Activated gamma-delta T cell treated with anti-CD3 and anti-CD28 coated beads, Interleukin-2, amount 50 U/mL, for 16 hours (primary cell): ENCODE results near the gene LRRC34.

Source experiments
- DNase-seq: peaks from one replicate; pipeline ENCODE4 v3.0.0-alpha.2; 2020; ENCODE audit warnings: low read depth

The LRRC34 gene

DNA sequence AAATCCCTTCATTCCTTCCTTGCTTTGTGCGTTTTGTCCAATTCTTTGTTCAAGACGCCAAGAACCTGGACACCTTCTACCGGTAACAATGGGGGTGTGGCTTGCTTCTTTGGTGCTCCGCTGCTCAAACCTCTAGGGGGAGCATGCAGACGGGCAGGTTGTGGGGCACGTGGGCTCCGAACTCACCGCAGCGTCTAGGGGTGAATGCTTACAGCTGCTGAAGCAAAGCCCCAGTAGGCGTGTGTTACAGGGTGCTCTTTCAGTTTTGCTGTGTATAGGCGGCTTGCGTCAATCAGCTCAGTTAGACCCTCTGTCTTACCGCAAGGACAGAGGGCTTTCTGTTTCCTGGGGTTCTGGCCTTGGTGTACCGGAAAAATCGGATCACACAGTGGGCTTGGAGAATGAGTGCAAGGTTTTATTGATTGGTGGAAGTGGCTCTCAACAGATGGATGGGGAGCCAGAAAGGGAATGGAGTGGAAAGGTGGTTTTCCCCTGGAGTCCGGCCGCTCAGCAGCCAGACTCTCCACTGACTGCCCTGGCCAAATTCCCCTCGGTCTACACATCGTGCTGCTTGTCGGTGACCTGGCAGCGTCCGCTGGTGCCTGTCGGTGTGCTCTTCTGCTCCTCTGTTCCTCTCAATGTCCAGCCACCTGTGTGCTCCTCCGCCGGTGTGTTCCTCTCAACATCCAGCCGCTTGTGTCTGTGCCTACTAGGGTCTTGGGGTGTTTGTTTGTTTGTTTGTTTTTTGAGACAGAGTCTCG, 1.2 kb upstream of the LRRC34 start:
- DNase-seq: peak; percentile 65

DNA sequence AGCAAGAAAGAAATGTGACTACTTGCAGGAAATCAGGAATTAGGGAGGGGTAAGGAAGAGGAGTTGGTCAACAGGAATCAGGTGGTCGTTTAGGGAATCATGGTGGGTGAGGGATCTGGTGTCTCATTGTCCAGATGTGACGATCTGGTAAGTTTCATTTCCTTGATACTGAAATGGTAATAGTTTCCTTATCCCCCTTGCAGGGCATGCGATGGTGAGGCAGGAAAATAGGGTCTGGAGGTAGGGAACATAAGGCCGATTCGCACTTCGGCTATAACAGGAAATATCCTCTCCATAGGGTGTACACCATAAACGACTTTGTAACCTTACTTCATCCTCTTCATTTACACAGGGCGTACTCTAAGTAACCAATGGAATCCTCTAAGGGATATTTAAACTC, 574 bp upstream of the LRRC34 start:
- DNase-seq: no peak

DNA sequence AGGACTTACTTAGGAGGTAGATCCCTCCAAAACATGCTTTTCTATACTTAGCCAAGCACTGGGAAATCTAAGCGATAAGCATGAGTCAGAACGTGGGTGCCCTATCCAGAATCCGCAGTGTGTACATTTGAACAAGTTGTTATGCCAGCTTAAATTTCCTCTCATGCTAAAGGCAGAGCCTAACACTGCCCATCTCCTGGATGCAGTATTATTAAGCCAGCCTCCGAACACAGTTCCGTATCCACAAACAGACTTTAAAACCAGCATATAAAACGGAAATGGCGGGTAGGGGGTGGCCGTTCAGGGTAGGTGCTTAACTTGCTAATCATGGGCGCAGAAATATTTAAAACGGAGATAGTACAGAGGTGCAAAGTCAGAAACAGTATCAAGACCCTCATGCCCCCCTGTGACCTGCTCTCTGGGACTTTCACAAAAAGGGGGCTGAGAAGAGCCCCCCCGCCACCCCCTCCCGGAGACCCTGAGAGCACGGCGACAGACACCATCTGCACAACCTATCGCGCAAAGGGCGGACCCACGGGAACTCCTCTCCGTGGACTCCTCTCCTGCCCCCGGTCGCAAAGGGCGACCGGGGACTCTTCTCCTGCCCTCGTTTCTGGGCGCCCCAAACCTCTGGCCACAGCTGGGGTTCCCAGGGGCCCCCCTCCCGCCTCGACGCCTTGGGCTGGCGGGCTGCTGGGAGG, 923 bp downstream of the LRRC34 start:
- no peak for DNase-seq

DNA sequence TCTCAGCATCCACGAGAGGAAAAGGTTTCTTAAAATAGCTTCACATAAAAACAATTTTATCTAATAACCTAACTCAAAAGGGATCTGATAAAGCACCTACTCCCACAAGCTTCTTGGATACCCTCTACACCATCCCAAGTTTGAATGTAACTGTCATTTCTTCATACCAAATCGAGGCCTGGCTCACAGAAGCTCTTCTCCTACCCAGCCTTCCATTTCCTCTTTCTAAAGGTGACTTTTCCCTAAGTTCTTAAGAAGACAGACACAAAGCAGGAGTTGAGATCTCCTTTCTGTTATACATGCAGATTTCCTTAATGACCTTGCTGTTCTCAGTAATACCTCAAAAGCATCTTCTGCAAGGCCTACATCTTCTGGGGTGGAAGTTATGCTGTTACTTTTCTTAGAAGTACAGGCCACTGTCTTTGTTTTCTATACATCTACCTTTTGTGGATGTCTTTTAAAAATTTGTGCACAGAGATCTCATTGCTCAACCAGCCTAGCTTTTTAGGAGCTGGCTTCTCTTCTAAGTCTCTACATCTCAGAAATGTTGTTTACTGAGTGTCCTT, 3.4 kb downstream of the LRRC34 start:
- DNase-seq: no peak

DNA sequence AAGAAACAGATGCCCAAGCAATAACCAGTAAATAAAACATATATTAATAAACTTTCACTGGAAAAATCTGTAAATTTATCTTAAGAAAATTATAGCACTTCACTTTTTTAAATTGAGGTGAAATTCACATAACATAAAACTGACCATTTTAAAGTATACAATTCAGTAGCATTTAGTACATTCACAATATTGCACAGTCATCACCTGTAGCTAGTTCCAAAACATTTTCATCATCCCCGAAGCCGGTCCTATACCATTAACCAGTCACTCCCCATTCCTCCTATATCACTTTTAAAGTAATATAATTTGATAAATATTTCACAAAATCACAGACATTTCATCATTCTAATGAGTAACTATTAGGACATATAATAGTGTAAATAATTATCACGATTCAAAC, 8.0 kb downstream of the LRRC34 start:
- no peak for DNase-seq

DNA sequence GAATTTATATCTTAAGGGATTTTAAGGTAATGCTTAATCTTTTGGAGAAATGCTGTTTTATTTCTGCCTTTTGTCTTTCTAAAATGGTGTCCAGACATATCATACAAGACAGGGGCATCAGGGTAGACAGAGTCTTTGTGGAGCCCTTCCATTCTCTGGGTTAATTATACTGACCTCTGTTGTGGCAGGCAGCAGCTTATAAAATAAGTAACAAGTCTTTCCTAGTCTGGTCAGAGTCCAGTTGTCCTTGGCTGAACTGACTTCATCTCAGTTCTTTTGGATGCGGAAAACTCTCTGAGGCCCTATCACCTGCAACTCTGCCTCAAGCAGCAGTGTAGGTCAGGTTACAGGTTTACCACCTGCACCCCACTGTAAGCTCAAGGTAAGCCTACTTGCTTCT, 20.3 kb downstream of the LRRC34 start:
- DNase-seq: no peak

DNA sequence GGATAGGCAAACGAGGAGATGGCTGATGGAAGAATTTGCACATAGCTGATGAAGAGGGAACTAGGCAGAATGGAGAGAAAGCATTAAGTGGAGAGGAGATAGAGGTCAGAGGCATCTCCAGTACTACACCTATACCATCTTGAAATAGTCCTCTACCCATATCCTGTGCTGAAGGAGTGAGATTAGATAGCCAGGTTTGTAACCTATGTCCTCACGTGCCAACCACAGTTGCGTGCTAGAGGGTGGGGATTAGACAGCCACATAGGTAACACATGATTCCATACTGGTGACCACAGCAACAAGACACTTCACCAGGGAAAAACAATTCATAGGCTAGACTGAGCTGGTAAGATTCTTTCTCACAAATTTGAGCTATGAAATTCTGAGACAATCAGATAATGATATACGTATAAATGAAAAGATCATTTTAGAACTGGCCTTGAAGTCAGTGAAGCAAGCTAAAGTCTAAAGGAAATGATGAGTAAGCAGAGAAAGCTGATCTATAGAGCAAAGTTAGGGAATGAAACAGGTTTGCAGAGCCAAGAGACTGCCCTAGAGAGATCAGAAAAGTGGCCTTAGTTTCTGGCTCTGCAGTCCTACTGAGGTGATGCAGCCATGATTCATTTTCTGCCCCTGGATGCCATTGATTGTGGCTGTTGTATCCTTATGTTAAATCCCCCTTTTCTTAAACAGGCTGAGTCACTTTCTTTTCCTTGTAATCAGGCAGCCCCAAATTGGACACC, 21.8 kb downstream of the LRRC34 start:
- DNase-seq: no peak

DNA sequence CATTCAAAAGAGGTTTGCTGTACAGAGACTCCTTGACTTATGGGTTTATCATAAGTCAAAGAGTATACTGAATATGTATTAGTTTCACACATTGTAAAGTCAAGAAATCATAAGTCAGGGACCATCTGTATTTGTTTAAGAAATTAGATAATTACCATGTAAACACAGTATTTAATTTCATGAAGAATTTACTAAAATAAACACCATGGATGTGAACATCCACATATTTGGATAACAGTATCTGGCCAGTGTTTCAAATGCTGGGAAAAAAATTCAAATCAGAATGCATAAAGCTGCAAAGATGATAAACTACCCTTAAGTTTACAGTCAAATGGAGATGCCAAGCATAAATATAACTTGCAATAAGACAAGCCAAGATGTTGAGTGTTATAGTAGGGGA, 22.5 kb downstream of the LRRC34 start:
- DNase-seq: no peak

DNA sequence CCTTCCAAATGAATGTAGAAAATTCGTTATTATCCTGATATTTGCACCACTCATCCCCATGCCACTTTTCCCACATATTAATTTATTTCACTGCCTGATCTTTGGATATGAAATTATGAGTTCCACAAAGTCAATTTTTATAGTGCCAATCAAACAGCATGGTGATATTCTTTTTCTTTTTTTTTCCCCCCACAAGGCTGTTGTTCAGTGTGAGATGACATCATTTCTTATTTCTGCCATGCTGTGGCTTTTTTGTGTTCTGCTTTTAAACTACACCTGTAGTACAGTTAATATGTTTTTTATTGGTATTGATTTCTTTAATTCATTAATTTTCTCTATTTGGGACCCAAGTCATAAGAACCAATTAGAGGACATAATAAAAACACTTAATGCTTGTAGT, 24.9 kb downstream of the LRRC34 start:
- no peak for DNase-seq

DNA sequence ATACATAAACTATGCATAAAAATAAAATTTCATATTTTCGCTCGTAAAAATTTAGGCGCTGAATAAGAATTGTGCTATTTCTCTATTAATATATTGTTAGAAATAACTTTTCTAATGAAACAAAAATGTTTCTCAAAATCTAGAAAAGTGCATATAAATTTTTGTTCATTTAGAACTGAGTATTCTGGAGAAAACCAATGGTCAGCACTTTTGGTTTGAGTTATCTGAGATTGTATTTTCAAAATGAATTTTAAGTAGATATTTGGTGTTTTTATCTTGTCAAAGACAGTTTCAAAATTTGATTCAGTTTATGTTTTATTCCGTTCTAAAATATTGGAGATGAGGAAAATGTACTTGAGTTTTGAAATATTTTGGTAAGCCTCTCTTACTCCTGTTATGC, 25.6 kb downstream of the LRRC34 start:
- no peak for DNase-seq

DNA sequence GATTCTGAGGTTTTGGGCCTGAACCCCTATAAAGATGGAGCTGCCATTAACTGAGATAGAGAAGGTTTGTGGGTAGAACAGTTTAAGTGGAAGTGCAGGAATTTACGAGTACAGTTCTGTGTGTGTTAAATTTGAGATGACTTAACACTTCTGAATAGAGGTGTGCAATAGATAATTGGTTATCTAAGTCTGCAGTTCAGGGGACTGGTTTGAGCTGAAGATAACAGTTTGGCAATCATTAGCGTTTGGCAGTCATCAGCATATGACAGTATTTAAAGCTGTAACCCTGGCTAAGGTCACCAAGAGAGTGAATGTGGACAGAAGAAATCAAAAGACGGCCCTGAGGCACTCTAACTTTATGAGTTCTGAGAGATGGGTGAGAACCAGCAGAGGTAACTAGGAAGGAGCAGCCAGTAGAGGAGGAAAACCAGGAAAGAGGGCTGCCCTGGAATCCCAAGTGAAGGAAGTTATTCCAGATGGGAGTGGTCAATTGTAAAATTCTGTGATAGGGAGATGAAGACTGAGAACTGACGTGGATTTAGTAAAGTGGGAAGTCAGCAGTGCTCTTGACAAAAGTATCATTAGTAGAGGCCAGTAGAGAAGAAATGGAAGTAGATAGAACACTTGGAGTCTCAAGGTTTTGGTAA, 31.4 kb downstream of the LRRC34 start:
- DNase-seq: no peak

DNA sequence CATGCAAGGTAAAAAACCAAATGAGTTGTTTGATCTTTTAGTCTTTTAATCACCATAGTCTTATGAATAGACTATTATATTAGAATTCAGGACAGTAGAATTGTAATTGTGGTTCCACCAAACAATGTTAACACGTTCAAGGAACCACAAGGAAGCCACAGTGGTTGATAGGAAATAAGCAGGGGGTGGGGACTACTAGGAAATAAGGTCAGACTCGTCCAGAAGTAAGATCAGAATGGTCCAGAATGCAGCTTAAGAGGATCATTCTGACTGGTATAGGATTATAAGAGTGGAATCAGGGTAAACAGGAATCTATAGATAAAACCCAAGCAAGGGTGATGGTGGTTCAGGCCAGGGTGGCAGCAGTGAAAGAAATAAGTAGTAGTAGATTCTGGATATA, 32.0 kb downstream of the LRRC34 start:
- no peak for DNase-seq

DNA sequence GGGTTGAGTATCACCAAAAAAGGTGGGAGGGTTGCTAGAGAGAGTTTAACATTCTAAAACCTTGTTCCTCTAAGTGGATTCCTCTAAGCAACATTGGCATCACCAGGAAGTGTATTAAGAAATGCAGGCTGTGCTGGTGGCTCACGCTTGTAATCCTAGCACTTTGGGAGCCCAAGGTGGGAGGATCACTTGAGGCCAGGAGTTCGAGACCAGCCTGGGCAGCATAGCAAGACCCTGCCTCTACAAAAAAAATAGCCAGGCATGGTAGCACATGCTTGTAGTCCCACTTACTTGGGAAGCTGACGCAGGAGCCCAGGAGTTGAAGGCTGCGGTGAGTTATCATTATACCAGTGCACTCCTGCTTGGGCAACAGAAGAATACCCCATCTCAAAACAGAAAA, 34.9 kb downstream of the LRRC34 start:
- no peak for DNase-seq

DNA sequence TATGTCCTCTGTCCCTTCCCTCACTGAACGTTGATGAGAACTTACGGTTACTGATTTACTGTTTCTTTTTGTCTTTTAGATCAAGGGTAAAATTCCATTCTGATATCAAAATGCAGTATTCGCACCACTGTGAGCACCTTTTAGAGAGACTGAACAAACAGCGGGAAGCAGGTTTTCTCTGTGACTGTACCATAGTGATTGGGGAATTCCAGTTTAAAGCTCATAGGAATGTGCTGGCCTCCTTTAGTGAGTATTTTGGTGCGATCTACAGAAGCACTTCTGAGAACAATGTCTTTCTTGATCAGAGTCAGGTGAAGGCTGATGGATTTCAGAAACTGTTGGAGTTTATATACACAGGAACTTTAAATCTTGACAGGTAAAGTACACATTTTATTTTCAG, 38.5 kb downstream of the LRRC34 start:
- no peak for DNase-seq

DNA sequence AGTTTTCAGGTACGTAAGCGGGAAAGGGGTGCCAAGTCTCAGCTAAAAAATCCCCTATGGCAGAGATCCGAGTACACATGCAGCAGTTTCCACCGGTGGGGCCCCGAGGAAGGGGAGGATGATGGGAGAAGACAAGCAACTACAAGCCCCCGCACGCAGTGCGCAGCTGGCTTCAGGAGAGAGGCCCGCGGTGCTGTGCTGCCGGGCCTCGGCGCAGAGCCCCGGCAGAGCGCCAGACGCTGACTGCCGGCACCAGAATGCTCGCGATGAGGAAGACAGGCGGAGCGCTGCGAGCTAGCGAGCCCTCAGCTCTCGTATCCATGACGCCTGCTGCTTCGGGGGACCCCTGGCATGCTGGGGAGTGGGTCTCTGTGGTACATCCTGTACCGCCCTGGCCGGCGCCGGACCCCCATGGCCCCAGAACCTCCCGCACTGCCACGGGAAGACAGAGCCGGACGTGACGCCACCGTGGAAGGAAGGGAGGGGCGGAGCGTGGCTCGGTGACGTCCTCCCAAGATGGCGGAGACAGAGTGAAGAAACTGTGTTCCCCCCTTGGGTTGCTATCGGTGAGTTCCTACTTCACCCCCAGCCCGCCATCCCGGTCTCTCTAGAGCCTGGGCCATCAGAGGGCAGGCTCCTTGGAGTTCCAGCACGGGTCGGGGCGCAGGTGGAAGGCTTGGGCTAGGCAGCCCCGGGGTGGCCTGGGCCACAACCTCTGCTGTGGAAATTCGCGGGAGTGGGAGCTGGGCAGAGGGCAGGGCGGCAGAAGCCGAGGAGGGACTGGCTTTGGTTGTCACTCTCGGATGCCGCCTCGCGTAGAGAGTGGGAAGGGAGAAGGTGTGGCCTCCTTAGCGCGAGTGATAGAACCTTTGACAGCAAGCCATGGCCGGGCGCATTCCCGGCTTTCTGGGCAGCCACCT, 39.5 kb downstream of the LRRC34 start, which contains the start of gene MYNN:
Gene MYNN (plus strand): TSS at position 500 of the 920 bp plus-strand sequence. CDS start 900 bp downstream, outside the sequence.
- peak; percentile 84 for DNase-seq

DNA sequence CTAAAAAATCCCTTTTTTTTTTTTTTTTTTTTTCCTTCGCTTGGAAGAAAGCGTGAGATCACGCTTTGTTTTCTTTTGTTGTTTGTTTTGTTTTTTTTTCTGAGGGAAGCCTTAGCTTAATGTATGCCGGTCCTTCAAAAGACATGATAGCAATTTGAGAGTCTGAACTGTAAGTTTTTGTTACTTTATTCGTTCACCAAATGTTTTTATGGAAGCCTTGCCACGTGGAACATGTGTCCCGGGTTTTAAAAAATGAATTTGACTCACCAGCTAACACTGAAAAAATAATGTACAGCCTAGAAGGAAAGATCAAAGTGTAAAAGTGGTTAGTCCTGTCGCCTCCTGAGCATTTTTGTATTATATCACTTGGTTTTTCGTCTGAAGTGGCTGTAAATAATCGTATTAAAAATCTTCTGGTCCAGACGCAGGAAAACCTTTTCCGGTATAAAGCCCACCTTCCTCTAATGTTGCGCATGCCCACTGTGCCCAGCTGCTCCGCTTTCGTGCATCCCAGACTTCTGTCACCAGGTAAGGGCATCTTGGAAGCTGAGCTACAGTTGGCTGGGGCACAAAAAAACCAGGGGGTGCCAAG, 40.3 kb downstream of the LRRC34 start:
- DNase-seq: peak; percentile 45

DNA sequence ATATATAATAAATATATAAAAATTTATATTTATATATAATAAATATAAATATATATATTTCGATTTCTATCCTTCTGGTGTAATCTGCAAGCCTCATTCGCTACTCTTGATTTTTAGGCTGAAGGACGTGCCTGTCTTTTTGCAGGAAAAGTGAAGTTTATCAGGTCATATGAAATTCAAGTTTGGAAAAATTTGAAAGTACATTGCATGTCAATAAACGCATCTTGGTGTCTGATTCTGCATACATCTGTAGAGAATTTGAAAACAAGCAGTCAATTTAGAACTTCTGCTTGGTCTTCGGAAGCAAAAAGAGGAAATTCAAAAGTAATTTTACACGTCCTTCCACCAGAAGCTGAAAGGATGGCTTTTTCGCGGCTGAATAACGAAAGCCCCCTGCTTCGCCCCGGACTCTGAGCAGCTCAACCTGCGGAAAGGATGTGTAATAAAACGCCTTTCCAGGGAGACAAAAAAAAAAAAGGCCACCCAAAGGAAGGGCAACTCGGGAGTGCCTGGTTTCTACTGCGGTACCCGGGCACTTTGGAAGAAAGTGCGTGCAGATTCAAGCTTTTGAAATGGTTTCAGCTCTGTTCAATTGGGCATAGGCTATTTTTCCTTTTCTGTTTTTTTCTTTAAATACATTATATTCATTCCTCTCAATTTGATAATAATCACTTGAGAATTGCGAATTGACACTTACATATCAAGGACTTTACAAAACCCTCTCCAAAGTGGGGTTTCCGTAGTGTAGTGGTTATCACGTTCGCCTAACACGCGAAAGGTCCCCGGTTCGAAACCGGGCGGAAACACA, 41.0 kb downstream of the LRRC34 start:
- DNase-seq: peak; percentile 41

DNA sequence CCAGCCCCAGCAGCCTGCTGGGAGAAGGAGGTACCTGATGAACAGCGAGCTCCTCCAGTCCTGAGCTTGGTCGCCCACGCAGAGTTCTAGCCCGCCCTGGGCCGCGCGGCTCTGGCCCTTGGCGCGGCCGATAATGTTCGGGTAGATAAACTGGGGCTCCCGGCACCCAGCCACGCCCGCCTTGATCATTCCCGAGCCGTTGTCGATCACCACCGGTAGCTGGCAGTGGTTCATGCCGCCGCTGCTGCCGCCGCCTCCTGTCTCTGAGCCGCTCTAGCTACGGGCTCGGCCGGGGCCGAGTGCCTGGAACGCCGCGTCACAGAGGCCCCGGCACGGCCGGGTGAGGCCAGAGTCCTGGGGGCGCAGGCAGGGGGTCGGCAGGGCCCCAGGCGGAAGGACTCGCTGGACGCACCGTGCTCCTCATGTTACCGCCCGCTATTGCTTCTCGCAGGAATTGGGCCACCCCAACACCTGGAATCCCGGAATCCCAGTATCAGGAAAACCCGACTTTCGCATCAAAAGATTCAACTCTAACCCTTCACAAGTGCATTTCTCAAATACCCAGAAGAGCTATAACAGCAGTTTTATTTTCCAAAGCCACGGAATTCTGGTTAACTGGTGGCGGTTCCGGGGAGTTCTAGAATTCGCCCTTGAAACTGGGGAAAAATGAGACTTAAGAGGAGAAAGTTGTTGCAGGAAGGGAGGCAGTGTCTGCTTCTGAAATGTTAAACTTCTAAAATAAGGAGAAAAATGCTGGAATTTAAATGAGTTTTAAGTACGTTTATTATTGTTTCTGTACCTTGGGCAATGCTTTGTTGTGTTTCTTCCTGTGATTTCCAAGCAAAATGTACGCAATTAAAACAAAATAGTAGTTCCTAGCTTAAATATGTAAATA, 43.2 kb downstream of the LRRC34 start, which contains the start of gene ACTRT3:
Gene ACTRT3 (minus strand): TSS at position 275 of the 895 bp plus-strand sequence. CDS start 41 bp downstream, at position 234.
- peak; percentile 42 for DNase-seq
